ENCODE data around the gene TP53RK. TPM values are rescaled to one million over a fixed set of nuclear protein-coding genes. Genes with fewer than 3 reads are reported as not detected.

Gene TP53RK
- total RNA-seq, 1 donor from 2014 or later = 65.8 TPM

GRCh38 chr20:46638134-46638897, 50.9 kb downstream of the TP53RK start:
- DNase-seq = no peak

GRCh38 chr20:46637427-46638133, 51.7 kb downstream of the TP53RK start:
- DNase-seq = no peak

- DNase-seq = no peak
Measured at GRCh38 chr20:46637020-46637419, 52.2 kb downstream of the TP53RK start.

GRCh38 chr20:46636514-46636913, 52.7 kb downstream of the TP53RK start:
- DNase-seq = no peak

GRCh38 chr20:46635514-46636136, 53.6 kb downstream of the TP53RK start:
- no peak for DNase-seq

- DNase-seq = no peak
Measured at GRCh38 chr20:46634528-46634927, 54.7 kb downstream of the TP53RK start.

Other genes starting within 250 kb of the TP53RK start
- 13.6 TPM for gene ZNF334, start 175.9 kb downstream of the TP53RK start, total RNA-seq
- gene OCSTAMP, start 138.8 kb downstream of the TP53RK start, total RNA-seq = not detected
- 10.8 TPM for gene SLC13A3, start 38.0 kb downstream of the TP53RK start, total RNA-seq
- 7.5 TPM for gene SLC2A10, start 20.2 kb upstream of the TP53RK start, total RNA-seq
- gene EYA2, start 205.4 kb upstream of the TP53RK start, total RNA-seq = 0.94 TPM

All from occipital lobe (tissue), 2 donors.